SK-N-SH treated with all-trans-retinoic acid at 6 μM for 48 hours (cell line): ENCODE data around the gene MAP3K10.

ENCODE experiments used
- ATAC-seq: fragments of 200-7000 bp; cut with Tn5 transposase; 3 replicates; pipeline ENCODE4 v1.9.1; 2020; ENCODE audit warnings: mild to moderate bottlenecking, moderate library complexity
- BACH2 ChIP-seq: fragments of 250-450 bp; sonication (Bioruptor Pico); IDR thresholded peaks from 2 replicates; pipeline ENCODE4 v1.9.0; 2021; ENCODE audit warnings: mild to moderate bottlenecking, borderline replicate concordance
- CREB5 ChIP-seq: fragments of 250-450 bp; sonication (Bioruptor Pico); IDR thresholded peaks from 2 replicates; pipeline ENCODE4 v1.5.1; 2020; ENCODE audit warnings: low read depth, mild to moderate bottlenecking, moderate library complexity
- CSDC2 ChIP-seq: fragments of 250-450 bp; sonication (Bioruptor Pico); IDR thresholded peaks from 2 replicates; pipeline ENCODE4 v1.5.0; 2020; ENCODE audit warnings: mild to moderate bottlenecking, moderate library complexity
- CSRNP3 ChIP-seq: fragments of 250-450 bp; sonication (Bioruptor Pico); IDR thresholded peaks from 2 replicates; pipeline ENCODE4 v1.5.1; 2021; ENCODE audit warnings: mild to moderate bottlenecking, moderate library complexity
- ESRRG ChIP-seq: fragments of 250-450 bp; sonication (Bioruptor Pico); IDR thresholded peaks from 2 replicates; pipeline ENCODE4 v1.6.1; 2021; ENCODE audit warnings: mild to moderate bottlenecking
- GLIS3 ChIP-seq: fragments of 250-450 bp; sonication (Bioruptor Pico); IDR thresholded peaks from 2 replicates; pipeline ENCODE4 v1.5.0; 2020; ENCODE audit warnings: mild to moderate bottlenecking, moderate library complexity
- ISL1 ChIP-seq: fragments of 250-450 bp; sonication (Bioruptor Pico); IDR thresholded peaks from 2 replicates; pipeline ENCODE4 v2.1.2; 2022; ENCODE audit warnings: mild to moderate bottlenecking, moderate library complexity
- OSR1 ChIP-seq: fragments of 250-450 bp; sonication (Bioruptor Pico); IDR thresholded peaks from 2 replicates; pipeline ENCODE4 v1.8.0; 2022; ENCODE audit warnings: moderate library complexity, mild to moderate bottlenecking, inconsistent platforms
- POU6F1 ChIP-seq: fragments of 250-450 bp; sonication (Bioruptor Pico); IDR thresholded peaks from 2 replicates; pipeline ENCODE4 v1.8.0; 2021; ENCODE audit warnings: low read depth, mild to moderate bottlenecking, moderate library complexity, borderline replicate concordance
- PPARA ChIP-seq: fragments of 250-450 bp; sonication (Bioruptor Pico); IDR thresholded peaks from 2 replicates; pipeline ENCODE4 v1.5.0; 2020; ENCODE audit warnings: mild to moderate bottlenecking, borderline replicate concordance
- RARB ChIP-seq: fragments of 250-450 bp; sonication (Bioruptor Pico); IDR thresholded peaks from 2 replicates; pipeline ENCODE4 v1.8.0; 2021; ENCODE audit warnings: mild to moderate bottlenecking, moderate library complexity
- SNAI2 ChIP-seq: fragments of 250-450 bp; sonication (Bioruptor Pico); IDR thresholded peaks from 2 replicates; pipeline ENCODE4 v1.5.0; 2020; ENCODE audit warnings: mild to moderate bottlenecking, moderate library complexity
- TCF4 ChIP-seq: fragments of 250-450 bp; sonication (Bioruptor Pico); IDR thresholded peaks from 2 replicates; pipeline ENCODE4 v1.8.0; 2021; ENCODE audit warnings: mild to moderate bottlenecking, moderate library complexity, borderline replicate concordance
- TOX ChIP-seq: fragments of 250-450 bp; sonication (Bioruptor Pico); IDR thresholded peaks from 2 replicates; pipeline ENCODE4 v1.8.0; 2021; ENCODE audit warnings: mild to moderate bottlenecking, moderate library complexity, borderline replicate concordance
- TSHZ2 ChIP-seq: fragments of 250-450 bp; sonication (Bioruptor Pico); IDR thresholded peaks from 2 replicates; pipeline ENCODE4 v1.5.0; 2020; ENCODE audit warnings: mild to moderate bottlenecking, moderate library complexity
- ZFP3 ChIP-seq: fragments of 250-450 bp; sonication (Bioruptor Pico); IDR thresholded peaks from 2 replicates; pipeline ENCODE4 v1.5.0; 2020; ENCODE audit warnings: mild to moderate bottlenecking, moderate library complexity
- ZFP30 ChIP-seq: fragments of 450-650 bp; formaldehyde crosslinking; IDR thresholded peaks from 2 replicates; pipeline ENCODE4 v1.5.0; 2022; ENCODE audit warnings: mild to moderate bottlenecking, moderate library complexity
- ZNF565 ChIP-seq: fragments of 450-650 bp; formaldehyde crosslinking; conservative IDR thresholded peaks from 2 replicates; pipeline ENCODE4 v1.5.0; 2020; ENCODE audit warnings: low read depth, mild to moderate bottlenecking, moderate library complexity
- ZNF70 ChIP-seq: fragments of 450-650 bp; formaldehyde crosslinking; IDR thresholded peaks from 2 replicates; pipeline ENCODE4 v1.5.0; 2020; ENCODE audit warnings: mild to moderate bottlenecking, moderate library complexity
- ZNF8 ChIP-seq: fragments of 450-650 bp; formaldehyde crosslinking; IDR thresholded peaks from 2 replicates; pipeline ENCODE4 v1.5.0; 2020; ENCODE audit warnings: mild to moderate bottlenecking, moderate library complexity
- TF ChIP-seq, protein P1 (sequence below): fragments of 250-450 bp; sonication (Bioruptor Pico); IDR thresholded peaks from 2 replicates; pipeline ENCODE4 v1.8.0; 2020; ENCODE audit warnings: mild to moderate bottlenecking, moderate library complexity, borderline replicate concordance

Gene MAP3K10

GRCh38 chr19:40174092-40174491 lies 17.1 kb upstream of the MAP3K10 start:
- no peak for TF ChIP-seq CSRNP3 (CRISPR knock-in tag)
- no peak for TF ChIP-seq ZFP30 (CRISPR knock-in tag)
- TF ChIP-seq GLIS3: no peak
- TF ChIP-seq ZNF70 (CRISPR knock-in tag): no peak
- TF ChIP-seq ZNF8: no peak
- ATAC-seq: no peak

DNA sequence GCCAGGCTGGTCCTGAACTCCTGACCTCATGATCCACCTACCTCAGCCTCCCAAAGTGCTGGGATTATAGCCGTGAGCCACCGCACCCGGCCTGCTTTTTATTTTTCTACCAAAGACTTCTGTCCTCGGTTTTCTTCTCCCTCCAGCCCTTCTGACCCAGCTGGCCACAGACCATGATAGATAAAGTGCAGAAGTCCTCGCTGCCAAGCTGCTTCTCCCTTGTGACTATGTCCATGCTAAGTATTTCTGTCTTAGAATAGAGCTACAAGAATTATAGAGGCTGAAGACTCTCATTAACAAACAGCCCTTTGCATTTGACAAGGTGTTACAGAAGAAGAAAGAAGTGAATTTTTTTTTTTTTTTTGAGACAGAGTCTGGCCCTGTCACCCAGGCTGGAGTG lies 15.4 kb upstream of the MAP3K10 start:
- no peak for TF ChIP-seq OSR1
- no peak for TF ChIP-seq BACH2 (CRISPR knock-in tag)
- TF ChIP-seq ZFP3 (CRISPR knock-in tag): no peak
- no peak for TF ChIP-seq ZFP30 (CRISPR knock-in tag)
- no peak for TF ChIP-seq GLIS3
- no peak for TF ChIP-seq ZNF8
- TF ChIP-seq TOX: no peak
- TF ChIP-seq ZNF565 (CRISPR knock-in tag): no peak
- TF ChIP-seq, protein P1, sequence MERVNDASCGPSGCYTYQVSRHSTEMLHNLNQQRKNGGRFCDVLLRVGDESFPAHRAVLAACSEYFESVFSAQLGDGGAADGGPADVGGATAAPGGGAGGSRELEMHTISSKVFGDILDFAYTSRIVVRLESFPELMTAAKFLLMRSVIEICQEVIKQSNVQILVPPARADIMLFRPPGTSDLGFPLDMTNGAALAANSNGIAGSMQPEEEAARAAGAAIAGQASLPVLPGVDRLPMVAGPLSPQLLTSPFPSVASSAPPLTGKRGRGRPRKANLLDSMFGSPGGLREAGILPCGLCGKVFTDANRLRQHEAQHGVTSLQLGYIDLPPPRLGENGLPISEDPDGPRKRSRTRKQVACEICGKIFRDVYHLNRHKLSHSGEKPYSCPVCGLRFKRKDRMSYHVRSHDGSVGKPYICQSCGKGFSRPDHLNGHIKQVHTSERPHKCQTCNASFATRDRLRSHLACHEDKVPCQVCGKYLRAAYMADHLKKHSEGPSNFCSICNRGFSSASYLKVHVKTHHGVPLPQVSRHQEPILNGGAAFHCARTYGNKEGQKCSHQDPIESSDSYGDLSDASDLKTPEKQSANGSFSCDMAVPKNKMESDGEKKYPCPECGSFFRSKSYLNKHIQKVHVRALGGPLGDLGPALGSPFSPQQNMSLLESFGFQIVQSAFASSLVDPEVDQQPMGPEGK (CRISPR knock-in tag): no peak
- TF ChIP-seq ESRRG (CRISPR knock-in tag): no peak
- TF ChIP-seq, all 23 proteins: peak for 0
- ATAC-seq: no peak

DNA sequence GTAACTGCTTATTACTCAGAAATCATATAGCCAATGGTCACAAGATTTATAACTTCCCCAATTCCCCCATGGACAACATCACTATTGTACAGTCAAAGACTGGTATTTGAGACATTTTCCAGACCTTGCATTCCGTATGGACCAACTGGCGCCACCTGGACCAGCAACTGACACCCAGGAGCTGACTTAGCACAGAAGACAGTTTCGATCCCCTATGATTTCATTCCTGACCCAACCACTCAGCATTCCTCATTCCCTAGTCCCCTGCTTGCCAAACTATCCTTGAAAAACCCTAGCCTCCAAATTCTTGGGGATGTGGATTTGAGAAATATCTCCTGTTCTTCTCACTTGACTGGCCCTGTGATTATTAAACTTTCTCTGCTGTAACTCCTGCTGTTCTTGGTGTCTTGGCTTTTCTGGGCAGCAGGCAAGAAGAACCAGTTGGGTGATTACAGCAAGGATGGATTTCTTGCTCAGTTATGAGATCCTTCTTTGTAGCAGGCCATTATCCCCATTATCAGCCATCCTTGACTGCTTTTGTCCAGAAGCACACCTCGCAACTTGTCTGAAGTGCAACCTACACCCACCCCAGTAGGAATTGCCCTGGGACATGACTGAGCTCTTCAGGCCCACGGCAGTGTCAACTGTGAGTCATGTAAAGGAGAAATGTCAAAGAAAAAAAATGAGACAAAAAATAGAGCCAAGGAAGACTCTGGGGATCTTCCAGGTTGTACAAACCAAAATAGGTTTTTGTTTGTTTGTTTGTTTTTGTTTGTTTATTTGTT lies 13.7 kb upstream of the MAP3K10 start:
- TF ChIP-seq ISL1 (CRISPR knock-in tag) (no peak), POU6F1 (CRISPR knock-in tag) (no peak), RARB (no peak), CSRNP3 (CRISPR knock-in tag) (no peak)
- TF ChIP-seq, all 23 proteins: peak for 0
- ATAC-seq: no peak

GRCh38 chr19:40178756-40179155 lies 12.5 kb upstream of the MAP3K10 start:
- ATAC-seq: no peak
- TF ChIP-seq ZNF8: no peak
- TF ChIP-seq, protein P1 (CRISPR knock-in tag): no peak
- no peak for TF ChIP-seq GLIS3
- no peak for TF ChIP-seq RARB
- TF ChIP-seq CSDC2 (CRISPR knock-in tag): no peak
- TF ChIP-seq SNAI2: no peak
- no peak for TF ChIP-seq ZNF565 (CRISPR knock-in tag)
- no peak for TF ChIP-seq TCF4 (CRISPR knock-in tag)
- no peak for TF ChIP-seq TSHZ2 (CRISPR knock-in tag)
- TF ChIP-seq PPARA (CRISPR knock-in tag): no peak
- no peak for TF ChIP-seq OSR1
- no peak for TF ChIP-seq TOX
- no peak for TF ChIP-seq POU6F1 (CRISPR knock-in tag)
- TF ChIP-seq CREB5: no peak
